ENCODE data around the gene SLC2A11.

The SLC2A11 gene

GRCh38 chr22:23832226-23833016 lies 25.3 kb upstream of the SLC2A11 start:
- TF ChIP-seq, protein P1, sequence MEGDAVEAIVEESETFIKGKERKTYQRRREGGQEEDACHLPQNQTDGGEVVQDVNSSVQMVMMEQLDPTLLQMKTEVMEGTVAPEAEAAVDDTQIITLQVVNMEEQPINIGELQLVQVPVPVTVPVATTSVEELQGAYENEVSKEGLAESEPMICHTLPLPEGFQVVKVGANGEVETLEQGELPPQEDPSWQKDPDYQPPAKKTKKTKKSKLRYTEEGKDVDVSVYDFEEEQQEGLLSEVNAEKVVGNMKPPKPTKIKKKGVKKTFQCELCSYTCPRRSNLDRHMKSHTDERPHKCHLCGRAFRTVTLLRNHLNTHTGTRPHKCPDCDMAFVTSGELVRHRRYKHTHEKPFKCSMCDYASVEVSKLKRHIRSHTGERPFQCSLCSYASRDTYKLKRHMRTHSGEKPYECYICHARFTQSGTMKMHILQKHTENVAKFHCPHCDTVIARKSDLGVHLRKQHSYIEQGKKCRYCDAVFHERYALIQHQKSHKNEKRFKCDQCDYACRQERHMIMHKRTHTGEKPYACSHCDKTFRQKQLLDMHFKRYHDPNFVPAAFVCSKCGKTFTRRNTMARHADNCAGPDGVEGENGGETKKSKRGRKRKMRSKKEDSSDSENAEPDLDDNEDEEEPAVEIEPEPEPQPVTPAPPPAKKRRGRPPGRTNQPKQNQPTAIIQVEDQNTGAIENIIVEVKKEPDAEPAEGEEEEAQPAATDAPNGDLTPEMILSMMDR (IDR thresholded peaks at IDR 0.05; ENCODE audit: extremely low read depth, insufficient read depth, missing control alignments) = no peak
- no peak for DNase-seq (ENCODE audit: low spot score)
- in situ Hi-C loops (cut with MboI; ENCODE audit: low pct_unique_long_range_greater_than_20kb, low sequenced_read_pairs, unreplicated experiment) = no loop called here

GRCh38 chr22:23833017-23833751 lies 24.5 kb upstream of the SLC2A11 start:
- TF ChIP-seq, protein P1 (IDR thresholded peaks at IDR 0.05; ENCODE audit: extremely low read depth, insufficient read depth, missing control alignments) = no peak
- DNase-seq (ENCODE audit: low spot score) = no peak
- in situ Hi-C loops (cut with MboI; ENCODE audit: low pct_unique_long_range_greater_than_20kb, low sequenced_read_pairs, unreplicated experiment) = no loop called here

- TF ChIP-seq, protein P1 (IDR thresholded peaks at IDR 0.05; ENCODE audit: extremely low read depth, insufficient read depth, missing control alignments) = no peak
- DNase-seq (ENCODE audit: low spot score) = no peak
- in situ Hi-C loops (cut with MboI; ENCODE audit: low pct_unique_long_range_greater_than_20kb, low sequenced_read_pairs, unreplicated experiment) = no loop called here
Observed at GRCh38 chr22:23833911-23834317, 23.8 kb upstream of the SLC2A11 start.

GRCh38 chr22:23834406-23834792 lies 23.3 kb upstream of the SLC2A11 start:
- in situ Hi-C loops (cut with MboI; ENCODE audit: low pct_unique_long_range_greater_than_20kb, low sequenced_read_pairs, unreplicated experiment) = no loop called here
- TF ChIP-seq, protein P1 (IDR thresholded peaks at IDR 0.05; ENCODE audit: extremely low read depth, insufficient read depth, missing control alignments) = no peak
- DNase-seq (ENCODE audit: low spot score) = no peak

DNA sequence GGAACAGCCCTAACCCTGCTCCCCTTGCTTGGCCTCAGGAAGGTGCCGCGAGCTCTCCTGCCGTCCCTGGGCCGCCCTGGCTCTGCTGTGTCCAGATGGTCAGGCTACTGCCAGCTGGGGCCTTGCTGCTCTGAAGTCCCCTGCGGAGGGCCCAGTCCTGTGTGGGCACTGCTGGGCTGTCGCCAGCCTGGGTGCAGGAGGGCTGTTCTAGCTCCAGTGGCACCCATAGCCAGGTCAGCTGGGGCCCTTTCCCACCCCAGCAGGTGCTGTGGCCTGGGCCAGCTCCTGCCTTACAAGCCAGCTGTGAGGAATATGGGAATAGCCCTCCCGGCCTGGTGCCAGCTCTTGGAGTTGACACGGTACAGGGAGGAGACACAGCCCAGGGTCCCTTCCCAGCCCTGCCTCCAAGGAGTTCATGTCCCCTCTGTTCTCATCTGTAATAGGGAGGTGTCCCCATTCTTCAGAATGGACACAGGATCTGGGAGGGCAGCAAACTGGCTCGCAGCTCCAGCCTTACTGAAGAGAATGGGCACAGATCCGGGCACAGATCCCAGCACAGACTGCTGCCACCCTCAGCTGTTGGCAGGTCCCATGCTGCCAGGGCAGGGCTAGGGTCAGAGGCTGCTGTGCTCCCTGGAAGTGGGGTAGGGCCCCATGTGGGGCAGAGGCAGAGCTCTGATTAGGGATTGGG lies 22.7 kb upstream of the SLC2A11 start:
- DNase-seq (ENCODE audit: low spot score) = no peak
- in situ Hi-C loops (cut with MboI; ENCODE audit: low pct_unique_long_range_greater_than_20kb, low sequenced_read_pairs, unreplicated experiment) = no loop called here
- TF ChIP-seq, protein P1 (IDR thresholded peaks at IDR 0.05; ENCODE audit: extremely low read depth, insufficient read depth, missing control alignments) = no peak

DNA sequence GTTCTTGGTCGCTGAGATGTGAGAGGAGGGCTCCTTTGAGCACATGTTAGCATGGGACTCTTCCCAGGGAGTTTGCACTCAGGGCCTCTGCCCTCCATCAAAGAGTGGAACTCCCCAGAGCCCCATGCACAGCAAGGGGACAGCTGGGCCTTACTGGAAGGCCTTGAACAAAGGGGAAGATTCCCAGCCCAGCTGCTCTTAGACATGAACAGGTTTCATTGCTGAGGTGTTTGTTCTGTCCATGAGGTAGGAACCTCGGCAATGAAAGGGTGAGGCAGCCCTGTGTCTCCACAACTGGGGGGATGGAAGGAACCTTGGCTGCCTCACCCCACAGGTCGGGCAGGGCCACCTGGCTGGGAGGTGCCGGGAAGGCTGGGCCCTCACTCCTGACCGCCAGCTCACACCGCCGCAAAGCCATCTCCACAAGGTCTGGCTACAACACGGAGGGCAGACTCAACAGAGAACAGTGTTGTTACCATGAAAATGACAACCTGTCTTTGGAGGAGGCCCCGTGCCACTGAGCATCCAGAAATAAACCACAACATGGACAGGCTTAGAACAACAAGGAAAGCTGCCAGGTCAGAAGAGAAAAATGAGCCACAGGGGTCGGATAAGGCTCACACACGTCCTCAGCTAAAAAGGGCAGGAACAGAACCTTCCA lies 22.1 kb upstream of the SLC2A11 start:
- in situ Hi-C loops (cut with MboI; ENCODE audit: low pct_unique_long_range_greater_than_20kb, low sequenced_read_pairs, unreplicated experiment) = no loop called here
- no peak for DNase-seq (ENCODE audit: low spot score)
- TF ChIP-seq, protein P1 (IDR thresholded peaks at IDR 0.05; ENCODE audit: extremely low read depth, insufficient read depth, missing control alignments) = no peak
